HepG2 (cell line): ENCODE data around the gene NOS1AP. TPM values are rescaled to one million over a fixed set of nuclear protein-coding genes. Genes with fewer than 3 reads are reported as not detected.
"Not testable (repeated sequence)": the region's sequence is repeated elsewhere in the genome, so short reads cannot be mapped to it uniquely, and the experiment has no call there.

Experiments
- ATAC-seq: fragments of 200-7000 bp; cut with Tn5 transposase; 3 replicates; pipeline ENCODE4 v1.9.1; 2020; ENCODE audit warnings: mild to moderate bottlenecking, moderate library complexity
- BruUV-seq: library from RNA; stranded (reverse); fragments of 400-500 nt; replicated peaks from 2 replicates; lab custom pipeline; 2021; lab: Mats Ljungman, UMichigan
- CTCF ChIA-PET: fragments of 300-600 bp; formaldehyde crosslinking; extraction: SDS; loops from one replicate; lab custom pipeline; 2021; ENCODE audit warnings: low total read pairs, inconsistent platforms, low intra/inter-chr PET ratio; lab: Yijun Ruan, JAX
- POLR2A ChIA-PET: fragments of 350-600 bp; sonication (Branson Sonifier 250); formaldehyde crosslinking; loops from one replicate; lab custom pipeline; 2020; ENCODE audit warnings: antibody characterized with exemption, inconsistent platforms; lab: Yijun Ruan, JAX
- DNase-seq: peaks from one replicate; pipeline ENCODE4 v3.0.0-alpha.2; 2015; ENCODE audit warnings: low spot score
- FAIRE-seq: peaks from 3 replicates; lab custom pipeline; 2011; peaks lifted over from hg19 to GRCh38; lab: Jason Lieb, UNC
- H2AFZ ChIP-seq: one replicate; pipeline ENCODE4 v1.6.1; 2011; ENCODE audit warnings: low read length, inconsistent platforms
- H3K27ac ChIP-seq: fragments of 300-600 bp; 3 replicates; pipeline ENCODE4 v1.8.0; 2011; ENCODE audit warnings: mixed run types, mild to moderate bottlenecking, mixed read lengths, low read length, inconsistent platforms; ENCODE audit not compliant: insufficient read depth; ENCODE audit errors: extremely low read length
- H3K27me3 ChIP-seq, 2 experiments: fragments of 200-600 bp in 1 of 2; 2 replicates in 1 of 2; 3 replicates in 1 of 2; pipeline versions ENCODE4 v1.6.0 to v1.8.0; 2011; ENCODE audit warnings: low read length in 2 of 2, mild to moderate bottlenecking in 2 of 2, moderate library complexity in 2 of 2, inconsistent platforms in 1 of 2; ENCODE audit not compliant: insufficient read depth in 2 of 2, control insufficient read depth in 1 of 2
- H3K36me3 ChIP-seq, 2 experiments: fragments of 200-600 bp in 1 of 2; replicated peaks in 1 of 2; 2 replicates in 1 of 2; 3 replicates in 1 of 2; pipeline versions ENCODE4 v1.5.1 to v1.8.0; 2011; ENCODE audit warnings: low read length in 2 of 2, inconsistent platforms in 1 of 2; ENCODE audit not compliant: insufficient read depth in 2 of 2, control insufficient read depth in 1 of 2
- H3K4me1 ChIP-seq: 2 replicates; pipeline ENCODE4 v1.5.1; 2012; ENCODE audit warnings: low read length, inconsistent platforms; ENCODE audit not compliant: insufficient read depth
- H3K4me2 ChIP-seq: 2 replicates; pipeline ENCODE4 v1.6.0; 2011; ENCODE audit warnings: low read depth, low read length, inconsistent platforms
- H3K4me3 ChIP-seq, 3 experiments: fragments of 200-600 bp in 1 of 3; sonication (generic), shearing (Covaris generic) in 1 of 3; replicated peaks in 1 of 3; 2 replicates each; pipeline ENCODE4 v1.5.1; 2011 to 2016; ENCODE audit warnings: low read length in 3 of 3, inconsistent platforms in 2 of 3, low read depth in 2 of 3, mild to moderate bottlenecking in 2 of 3, control low read depth in 1 of 3, mixed read lengths in 1 of 3; ENCODE audit not compliant: insufficient read depth in 1 of 3
- H3K79me2 ChIP-seq: one replicate; pipeline ENCODE4 v1.6.1; 2011; ENCODE audit warnings: low read length, inconsistent platforms; ENCODE audit not compliant: insufficient read depth
- H3K9ac ChIP-seq: 2 replicates; pipeline ENCODE4 v1.6.0; 2011; ENCODE audit warnings: mild to moderate bottlenecking, low read depth, low read length, inconsistent platforms; ENCODE audit not compliant: insufficient read depth
- H3K9me3 ChIP-seq: 2 replicates; pipeline ENCODE4 v1.5.1; 2012; ENCODE audit warnings: mild to moderate bottlenecking, low read length
- H4K20me1 ChIP-seq: 2 replicates; pipeline ENCODE4 v1.6.0; 2011; ENCODE audit warnings: inconsistent platforms, mild to moderate bottlenecking, low read length, moderate library complexity; ENCODE audit not compliant: insufficient read depth
- PITX1 ChIP-seq: sonication (generic); formaldehyde crosslinking; IDR thresholded peaks from 2 replicates; pipeline ENCODE4 v1.5.1; 2020; ENCODE audit warnings: mild to moderate bottlenecking, missing genetic modification reagents
- TBP ChIP-seq: sonication (generic); formaldehyde crosslinking; IDR thresholded peaks from 2 replicates; pipeline ENCODE4 v1.5.0; 2020; ENCODE audit warnings: missing genetic modification reagents
- YEATS2 ChIP-seq: sonication (generic); formaldehyde crosslinking; IDR thresholded peaks from 2 replicates; pipeline ENCODE4 v1.4.0; 2020; ENCODE audit warnings: missing genetic modification reagents, borderline replicate concordance
- WGBS: methylation state at CpG from one replicate; pipeline ENCODE4 v1.1.6; 2017; ENCODE audit warnings: low lambda C conversion rate; 5-methylcytosine and 5-hydroxymethylcytosine counted together
- in situ Hi-C: cut with HindIII; loops from 2 replicates; pipeline ENCODE4 v1.10.0; 2017; ENCODE audit warnings: low pct_unique_long_range_greater_than_20kb; ENCODE audit not compliant: extremely low pct_ligation_motif_present
- intact Hi-C: fragments of 100-400 bp; cut with micrococcal nuclease; formaldehyde crosslinking; loops from one replicate; pipeline ENCODE4 v1.10.0; 2022; ENCODE audit not compliant: unreplicated experiment
- polyA plus RNA-seq, 8 experiments: library from polyadenylated mRNA; depleted of rRNA in 3 of 8; stranded (reverse) in 7 of 8; unstranded in 1 of 8; fragments of >200 nt; fragmentation: Illumina TruSeq in 4 of 8; extraction: Trizol in 4 of 8; gene quantifications; 2 replicates each; pipeline versions ENCODE4 v1.2.1 to v1.2.3, GENCODE V29; 2011 to 2016; ENCODE audit warnings: low read depth in 4 of 8, missing spikeins in 1 of 8, mixed read lengths in 1 of 8; ENCODE audit not compliant: insufficient read depth in 1 of 8
- total RNA-seq, 5 experiments: library from RNA; depleted of rRNA; stranded (reverse); fragments of >200 nt; fragmentation: Illumina TruSeq; extraction: Trizol; gene quantifications; 2 replicates each; pipeline ENCODE4 v1.2.3, GENCODE V29; 2016; ENCODE audit warnings: low read depth in 1 of 5
- TF ChIP-seq, protein P1 (sequence below): sonication (generic); formaldehyde crosslinking; IDR thresholded peaks from 2 replicates; pipeline ENCODE4 v1.5.0; 2020; ENCODE audit warnings: mild to moderate bottlenecking, missing genetic modification reagents, borderline replicate concordance
- TF ChIP-seq, protein P2 (sequence below): sonication (generic); formaldehyde crosslinking; conservative IDR thresholded peaks from 2 replicates; pipeline ENCODE4 v1.8.0; 2022; ENCODE audit warnings: missing genetic modification reagents

NOS1AP gene
- total and polyA plus RNA-seq, 2 of the 13 experiments (the other 11 are each of a cell fraction or from before 2014, with no cell fraction given): 2.0 to 3.3 TPM

DNA sequence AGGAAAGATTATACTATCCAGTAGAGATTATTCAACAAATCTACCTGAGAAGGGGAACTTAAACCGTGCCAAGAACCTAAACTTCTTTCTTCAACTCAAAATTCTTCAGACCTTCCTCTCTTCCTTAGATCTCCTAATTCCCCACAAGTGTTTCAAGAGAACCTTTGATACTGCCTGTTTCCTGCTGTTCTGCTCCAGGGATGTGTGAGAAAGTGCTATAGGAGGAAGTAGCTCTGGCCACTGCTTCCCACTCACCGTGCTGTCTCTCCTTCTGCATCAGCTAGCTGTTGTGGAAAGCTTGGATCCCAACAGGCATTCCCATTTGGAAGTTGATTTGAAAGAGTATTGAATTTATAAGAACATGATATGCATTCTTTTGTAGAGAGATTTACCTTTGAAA lies 4.5 kb upstream of the NOS1AP start (continued):
- no peak for TF ChIP-seq TBP (CRISPR knock-in tag)
- TF ChIP-seq PITX1 (CRISPR knock-in tag): no peak

DNA sequence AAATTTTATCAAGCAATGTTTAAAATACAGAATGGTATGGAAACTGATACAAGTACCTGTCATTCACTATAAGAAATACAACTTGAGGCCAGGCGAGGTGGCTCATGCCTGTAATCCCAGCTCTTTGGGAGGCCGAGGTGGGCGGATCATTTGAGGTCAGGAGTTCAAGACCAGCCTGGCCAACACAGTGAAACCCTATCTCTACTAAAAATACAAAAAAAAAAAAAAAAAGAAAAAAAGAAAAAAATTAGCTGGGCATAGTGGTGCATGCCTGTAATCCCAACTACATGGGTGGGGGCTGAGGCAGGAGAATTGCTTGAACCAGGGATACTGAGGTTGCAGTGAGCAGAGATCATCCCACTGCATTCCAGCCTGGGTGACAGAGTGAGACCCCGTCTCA lies 2.7 kb upstream of the NOS1AP start:
- not testable (repeated sequence) for ATAC-seq, FAIRE-seq

GRCh38 chr1:162067466-162067865 lies 2.0 kb upstream of the NOS1AP start:
- Histone ChIP-seq H3K27ac (no peak overlapping the region), H3K4me2 (no peak overlapping the region), H3K9ac (no peak overlapping the region), H3K36me3 (no peaks in the 10 kb centered on the region), H3K9me3 (no peaks in the 10 kb centered on the region), H3K4me3 (no peak overlapping the region), H3K27me3 (no peaks in the 10 kb centered on the region; a peak in 1 of 5 replicates), H4K20me1 (0 out of 2 replicates have a peak, but pooled peaks cover 6% of the 10 kb centered on the region), H3K79me2 (peaks cover 26% of the 10 kb centered on the region), H3K4me1 (peaks cover 57% of the 10 kb centered on the region), H2AFZ (no peak overlapping the region)
- no TSS peak for BruUV-seq
- 46% methylated on average over 1 of the region's 1 CpG for WGBS
- no peak for ATAC-seq
- in situ Hi-C loops: no loop called here
- FAIRE-seq: no peak
- TF ChIP-seq, protein P1, sequence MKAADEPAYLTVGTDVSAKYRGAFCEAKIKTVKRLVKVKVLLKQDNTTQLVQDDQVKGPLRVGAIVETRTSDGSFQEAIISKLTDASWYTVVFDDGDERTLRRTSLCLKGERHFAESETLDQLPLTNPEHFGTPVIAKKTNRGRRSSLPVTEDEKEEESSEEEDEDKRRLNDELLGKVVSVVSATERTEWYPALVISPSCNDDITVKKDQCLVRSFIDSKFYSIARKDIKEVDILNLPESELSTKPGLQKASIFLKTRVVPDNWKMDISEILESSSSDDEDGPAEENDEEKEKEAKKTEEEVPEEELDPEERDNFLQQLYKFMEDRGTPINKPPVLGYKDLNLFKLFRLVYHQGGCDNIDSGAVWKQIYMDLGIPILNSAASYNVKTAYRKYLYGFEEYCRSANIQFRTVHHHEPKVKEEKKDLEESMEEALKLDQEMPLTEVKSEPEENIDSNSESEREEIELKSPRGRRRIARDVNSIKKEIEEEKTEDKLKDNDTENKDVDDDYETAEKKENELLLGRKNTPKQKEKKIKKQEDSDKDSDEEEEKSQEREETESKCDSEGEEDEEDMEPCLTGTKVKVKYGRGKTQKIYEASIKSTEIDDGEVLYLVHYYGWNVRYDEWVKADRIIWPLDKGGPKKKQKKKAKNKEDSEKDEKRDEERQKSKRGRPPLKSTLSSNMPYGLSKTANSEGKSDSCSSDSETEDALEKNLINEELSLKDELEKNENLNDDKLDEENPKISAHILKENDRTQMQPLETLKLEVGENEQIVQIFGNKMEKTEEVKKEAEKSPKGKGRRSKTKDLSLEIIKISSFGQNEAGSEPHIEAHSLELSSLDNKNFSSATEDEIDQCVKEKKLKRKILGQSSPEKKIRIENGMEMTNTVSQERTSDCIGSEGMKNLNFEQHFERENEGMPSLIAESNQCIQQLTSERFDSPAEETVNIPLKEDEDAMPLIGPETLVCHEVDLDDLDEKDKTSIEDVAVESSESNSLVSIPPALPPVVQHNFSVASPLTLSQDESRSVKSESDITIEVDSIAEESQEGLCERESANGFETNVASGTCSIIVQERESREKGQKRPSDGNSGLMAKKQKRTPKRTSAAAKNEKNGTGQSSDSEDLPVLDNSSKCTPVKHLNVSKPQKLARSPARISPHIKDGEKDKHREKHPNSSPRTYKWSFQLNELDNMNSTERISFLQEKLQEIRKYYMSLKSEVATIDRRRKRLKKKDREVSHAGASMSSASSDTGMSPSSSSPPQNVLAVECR (CRISPR knock-in tag): no peak
- TF ChIP-seq YEATS2 (CRISPR knock-in tag): no peak
- TF ChIP-seq, protein P2, sequence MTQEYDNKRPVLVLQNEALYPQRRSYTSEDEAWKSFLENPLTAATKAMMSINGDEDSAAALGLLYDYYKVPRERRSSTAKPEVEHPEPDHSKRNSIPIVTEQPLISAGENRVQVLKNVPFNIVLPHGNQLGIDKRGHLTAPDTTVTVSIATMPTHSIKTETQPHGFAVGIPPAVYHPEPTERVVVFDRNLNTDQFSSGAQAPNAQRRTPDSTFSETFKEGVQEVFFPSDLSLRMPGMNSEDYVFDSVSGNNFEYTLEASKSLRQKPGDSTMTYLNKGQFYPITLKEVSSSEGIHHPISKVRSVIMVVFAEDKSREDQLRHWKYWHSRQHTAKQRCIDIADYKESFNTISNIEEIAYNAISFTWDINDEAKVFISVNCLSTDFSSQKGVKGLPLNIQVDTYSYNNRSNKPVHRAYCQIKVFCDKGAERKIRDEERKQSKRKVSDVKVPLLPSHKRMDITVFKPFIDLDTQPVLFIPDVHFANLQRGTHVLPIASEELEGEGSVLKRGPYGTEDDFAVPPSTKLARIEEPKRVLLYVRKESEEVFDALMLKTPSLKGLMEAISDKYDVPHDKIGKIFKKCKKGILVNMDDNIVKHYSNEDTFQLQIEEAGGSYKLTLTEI: no peak
- intact Hi-C loops: no loop called here
- ChIA-PET CTCF (no interaction called here), POLR2A (no interaction called here)
- DNase-seq: no peak

More for the DNA sequence above, 2.7 kb upstream of the NOS1AP start:
- peaks cover 51% of the 10 kb centered on the region for H3K4me1 ChIP-seq
- H4K20me1 ChIP-seq, H3K9me3 ChIP-seq, H3K4me2 ChIP-seq, H3K27ac ChIP-seq, POLR2A ChIA-PET, intact Hi-C loops, CTCF ChIA-PET, H2AFZ ChIP-seq, H3K27me3 ChIP-seq, BruUV-seq, in situ Hi-C loops, DNase-seq, H3K9ac ChIP-seq, H3K4me3 ChIP-seq, H3K36me3 ChIP-seq: not testable (repeated sequence)
- H3K79me2 ChIP-seq: peaks cover 20% of the 10 kb centered on the region
- WGBS: 77% methylated on average over 4 of the region's 4 CpGs
